Measurements from ENCODE around the gene CERS4.

CERS4 gene

GRCh38 chr19:8252922-8253589 is 43.9 kb downstream of the CERS4 start:
- DNase-seq (ENCODE audit: low read depth) = peak; percentile 29
- H3K4me3 ChIP-seq (ENCODE audit: low read depth, low read length) = no peak overlapping the region
- TF ChIP-seq, protein P1, sequence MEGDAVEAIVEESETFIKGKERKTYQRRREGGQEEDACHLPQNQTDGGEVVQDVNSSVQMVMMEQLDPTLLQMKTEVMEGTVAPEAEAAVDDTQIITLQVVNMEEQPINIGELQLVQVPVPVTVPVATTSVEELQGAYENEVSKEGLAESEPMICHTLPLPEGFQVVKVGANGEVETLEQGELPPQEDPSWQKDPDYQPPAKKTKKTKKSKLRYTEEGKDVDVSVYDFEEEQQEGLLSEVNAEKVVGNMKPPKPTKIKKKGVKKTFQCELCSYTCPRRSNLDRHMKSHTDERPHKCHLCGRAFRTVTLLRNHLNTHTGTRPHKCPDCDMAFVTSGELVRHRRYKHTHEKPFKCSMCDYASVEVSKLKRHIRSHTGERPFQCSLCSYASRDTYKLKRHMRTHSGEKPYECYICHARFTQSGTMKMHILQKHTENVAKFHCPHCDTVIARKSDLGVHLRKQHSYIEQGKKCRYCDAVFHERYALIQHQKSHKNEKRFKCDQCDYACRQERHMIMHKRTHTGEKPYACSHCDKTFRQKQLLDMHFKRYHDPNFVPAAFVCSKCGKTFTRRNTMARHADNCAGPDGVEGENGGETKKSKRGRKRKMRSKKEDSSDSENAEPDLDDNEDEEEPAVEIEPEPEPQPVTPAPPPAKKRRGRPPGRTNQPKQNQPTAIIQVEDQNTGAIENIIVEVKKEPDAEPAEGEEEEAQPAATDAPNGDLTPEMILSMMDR (IDR thresholded peaks at IDR 0.05; ENCODE audit: low read depth, low read length, missing control alignments) = peak; percentile 88

DNA sequence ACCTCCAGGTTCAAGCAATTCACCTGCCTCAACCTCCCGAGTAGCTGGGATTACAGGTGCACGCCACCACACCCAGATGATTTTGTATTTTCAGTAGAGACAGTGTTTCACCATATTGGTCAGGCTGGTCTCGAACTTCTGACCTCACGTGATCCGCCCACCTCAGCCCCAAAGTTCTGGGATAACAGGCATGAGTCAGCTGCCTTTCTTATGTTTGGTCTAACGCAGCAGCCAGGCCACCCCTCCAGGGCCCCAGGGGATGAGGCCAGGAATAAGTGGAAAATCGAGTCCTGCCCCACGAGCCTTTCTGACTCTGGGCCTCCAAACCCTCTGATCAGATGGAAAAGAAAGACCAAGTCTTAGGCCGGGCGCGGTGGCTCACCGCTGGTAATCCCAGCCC is 44.5 kb downstream of the CERS4 start:
- TF ChIP-seq, protein P1 (IDR thresholded peaks at IDR 0.05; ENCODE audit: low read depth, low read length, missing control alignments) = no peak
- no peak overlapping the region for H3K4me3 ChIP-seq (ENCODE audit: low read depth, low read length)
- DNase-seq (ENCODE audit: low read depth) = no peak

DNA sequence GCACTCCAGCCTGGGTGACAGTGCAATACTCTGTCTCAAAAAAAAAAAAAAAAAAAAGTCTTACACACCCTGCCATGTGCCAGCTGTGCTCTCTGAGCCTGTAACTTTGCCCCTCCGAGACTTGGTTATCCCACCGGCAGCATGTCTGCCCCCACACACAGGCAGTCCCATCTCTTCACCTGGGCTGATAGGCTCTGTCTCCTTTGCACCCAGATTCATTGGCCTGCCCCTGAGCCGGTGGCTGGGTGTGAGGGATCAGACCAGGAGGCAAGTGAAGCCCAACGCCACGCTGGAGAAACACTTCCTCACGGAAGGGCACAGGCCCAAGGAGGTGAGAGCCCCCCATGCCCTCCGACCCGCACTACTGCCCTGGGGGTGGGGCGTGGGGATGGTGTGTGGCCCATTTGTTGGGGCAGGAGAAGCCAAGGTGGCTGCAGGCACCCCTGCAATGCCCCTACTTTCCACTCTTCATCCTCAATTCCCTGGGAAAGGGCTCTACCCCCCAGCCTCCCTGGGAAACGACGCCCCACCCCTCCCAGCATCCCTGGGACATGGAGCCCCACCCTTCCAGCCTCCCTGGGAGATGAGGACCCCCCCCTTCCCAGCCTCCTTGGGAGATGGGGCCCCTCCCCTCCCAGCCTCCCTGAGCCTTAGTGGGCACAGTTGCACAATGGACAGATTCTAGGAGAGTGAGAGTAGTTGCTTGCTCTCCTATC is 45.3 kb downstream of the CERS4 start:
- no peak for DNase-seq (ENCODE audit: low read depth)
- no peak overlapping the region for H3K4me3 ChIP-seq (ENCODE audit: low read depth, low read length)
- TF ChIP-seq, protein P1 (IDR thresholded peaks at IDR 0.05; ENCODE audit: low read depth, low read length, missing control alignments) = no peak

- no peak overlapping the region for H3K4me3 ChIP-seq (ENCODE audit: low read depth, low read length)
- no peak for DNase-seq (ENCODE audit: low read depth)
- TF ChIP-seq, protein P1 (IDR thresholded peaks at IDR 0.05; ENCODE audit: low read depth, low read length, missing control alignments) = no peak
Observed at GRCh38 chr19:8255426-8256125, 46.4 kb downstream of the CERS4 start.

- no peak overlapping the region for H3K4me3 ChIP-seq (ENCODE audit: low read depth, low read length)
- TF ChIP-seq, protein P1 (IDR thresholded peaks at IDR 0.05; ENCODE audit: low read depth, low read length, missing control alignments) = no peak
- no peak for DNase-seq (ENCODE audit: low read depth)
Observed at GRCh38 chr19:8256276-8257051, 47.3 kb downstream of the CERS4 start.

- DNase-seq (ENCODE audit: low read depth) = no peak
- TF ChIP-seq, protein P1 (IDR thresholded peaks at IDR 0.05; ENCODE audit: low read depth, low read length, missing control alignments) = no peak
- H3K4me3 ChIP-seq (ENCODE audit: low read depth, low read length) = no peak overlapping the region
Observed at GRCh38 chr19:8257052-8257443, 47.9 kb downstream of the CERS4 start.
